GM12891 (cell line): ENCODE measurements around the gene MPP3.

Experiments
- DNase-seq: peaks from one replicate; pipeline ENCODE4 v3.0.0; 2011; ENCODE audit warnings: low spot score; ENCODE audit not compliant: insufficient read length
- FAIRE-seq: peaks from 2 replicates; lab custom pipeline; 2011; peaks lifted over from hg19 to GRCh38; lab: Jason Lieb, UNC
- PAX5 ChIP-seq: IDR thresholded peaks from 2 replicates; pipeline ENCODE4 v1.6.1; 2011; ENCODE audit warnings: low read length, moderate library complexity, mild to moderate bottlenecking; ENCODE audit not compliant: insufficient read depth, severe bottlenecking
- POLR2A ChIP-seq: IDR thresholded peaks from 2 replicates; pipeline ENCODE4 v1.6.1; 2011; ENCODE audit warnings: low read depth, low read length, control low read depth
- POLR2AphosphoS5 ChIP-seq: IDR thresholded peaks from 2 replicates; pipeline ENCODE4 v1.6.1; 2011; ENCODE audit warnings: low read depth, low read length, control low read depth
- POU2F2 ChIP-seq: IDR thresholded peaks from 2 replicates; pipeline ENCODE4 v1.6.1; 2011; ENCODE audit warnings: low read depth, mild to moderate bottlenecking, control low read depth, low read length, moderate library complexity
- SPI1 ChIP-seq: IDR thresholded peaks from 2 replicates; pipeline ENCODE4 v1.6.1; 2011; ENCODE audit warnings: low read depth, low read length, control low read depth
- TAF1 ChIP-seq: IDR thresholded peaks from 2 replicates; pipeline ENCODE4 v1.6.1; 2011; ENCODE audit warnings: low read depth, low read length, control low read depth

The MPP3 gene

DNA sequence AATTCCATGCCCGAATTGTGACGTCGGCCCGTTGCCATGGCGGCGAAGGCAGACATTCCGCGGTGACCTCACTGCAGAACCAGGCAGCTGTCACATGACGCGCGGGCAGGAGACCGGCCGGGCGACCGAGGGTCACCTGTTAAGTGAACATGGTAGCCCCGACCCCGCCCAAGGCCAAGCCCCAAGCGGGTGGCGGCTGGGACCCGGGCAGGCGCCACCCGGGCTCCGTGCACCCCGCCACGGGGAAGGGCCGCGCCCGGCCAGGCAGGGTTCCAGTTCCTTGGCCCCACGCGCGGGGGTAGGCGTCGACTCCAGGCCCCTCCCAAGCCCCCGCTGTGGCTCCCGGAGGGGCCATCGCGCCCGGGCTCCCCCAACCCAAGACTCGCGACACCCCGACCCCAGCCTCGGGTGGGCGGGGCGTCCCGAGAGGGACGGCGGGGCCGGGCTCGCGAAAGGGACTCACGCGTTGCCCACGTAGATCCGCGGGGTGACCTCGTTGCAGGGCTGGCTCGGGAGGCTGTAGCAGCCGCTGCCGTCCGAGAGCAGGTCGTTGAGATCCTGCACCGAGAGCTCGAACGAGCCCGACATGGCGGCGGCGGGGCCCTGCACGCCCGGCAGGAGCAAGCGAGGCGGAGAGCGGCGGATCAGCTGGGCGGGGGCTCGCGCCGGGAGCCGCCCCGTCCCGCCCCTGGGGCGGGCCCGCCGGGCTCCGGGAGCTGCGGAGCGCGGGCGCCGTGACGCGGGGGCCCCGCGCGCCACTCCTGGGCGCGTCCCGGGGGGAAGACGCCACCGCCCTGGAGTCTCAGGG lies 54.4 kb downstream of the MPP3 start, which contains the start of gene DUSP3:
DUSP3 (minus strand) TSS at position 641 of the 808 bp plus-strand sequence; CDS start at position 588, 53 bp downstream.
- FAIRE-seq = peak; percentile 82

GRCh38 chr17:43774304-43775250 lies 58.4 kb downstream of the MPP3 start:
- TF ChIP-seq SPI1 (no peak), TAF1 (no peak), POLR2A (no peak), POU2F2 (no peak), POLR2AphosphoS5 (no peak), PAX5 (no peak)
- FAIRE-seq = no peak
- DNase-seq = no peak

More for the DNA sequence above, 54.4 kb downstream of the MPP3 start, which contains the start of gene DUSP3:
- 0 out of 2 replicates have a peak, but pooled peaks have one; percentile 47 for TF ChIP-seq POLR2A
- no peak for TF ChIP-seq TAF1
- TF ChIP-seq SPI1 = no peak
- peak; percentile 92 for DNase-seq

DNA sequence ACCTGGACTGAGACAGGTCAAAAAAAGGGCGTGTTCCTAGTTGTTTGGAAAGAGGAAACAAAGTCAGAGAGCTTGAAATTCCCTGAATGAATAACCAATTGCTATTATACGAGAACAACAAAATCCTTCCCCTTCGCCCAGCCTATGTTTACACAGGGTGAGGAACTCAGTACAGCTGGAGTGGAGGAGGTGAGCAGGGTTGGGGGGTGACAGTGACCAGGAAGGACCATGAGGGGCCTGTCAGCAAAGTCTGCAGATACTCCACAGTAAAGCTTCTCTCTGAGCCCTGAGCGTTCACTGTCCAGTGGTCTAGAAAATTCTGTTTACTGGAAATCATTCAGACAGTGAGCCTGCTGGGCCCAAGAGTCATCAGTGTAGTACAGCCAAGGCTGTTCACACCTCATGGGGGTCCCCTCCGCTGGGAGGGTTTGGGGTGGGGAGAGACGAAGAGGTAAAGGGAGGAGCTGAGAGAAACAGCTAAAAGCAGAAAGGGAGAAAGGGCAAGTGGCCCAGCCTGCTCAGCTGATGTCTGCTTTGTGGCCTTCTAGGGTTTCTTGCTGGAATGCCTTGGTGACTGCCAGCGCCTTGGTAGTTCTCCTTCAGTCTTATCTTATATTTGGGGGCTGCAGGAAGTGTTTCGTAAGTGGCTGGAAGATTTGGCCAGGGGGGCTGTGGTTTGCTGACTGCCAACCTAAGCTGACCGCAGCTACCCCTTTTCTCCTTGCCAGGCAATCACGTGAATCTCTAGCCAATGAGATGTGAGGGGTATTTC lies 59.9 kb downstream of the MPP3 start:
- no peak for FAIRE-seq
- TF ChIP-seq PAX5 (no peak), POLR2A (no peak), POU2F2 (no peak)
- DNase-seq = no peak

GRCh38 chr17:43771463-43771862 lies 61.5 kb downstream of the MPP3 start:
- DNase-seq = no peak
- TF ChIP-seq POU2F2 (no peak), SPI1 (no peak), POLR2A (no peak), POLR2AphosphoS5 (no peak), PAX5 (no peak), TAF1 (no peak)
- FAIRE-seq = no peak

DNA sequence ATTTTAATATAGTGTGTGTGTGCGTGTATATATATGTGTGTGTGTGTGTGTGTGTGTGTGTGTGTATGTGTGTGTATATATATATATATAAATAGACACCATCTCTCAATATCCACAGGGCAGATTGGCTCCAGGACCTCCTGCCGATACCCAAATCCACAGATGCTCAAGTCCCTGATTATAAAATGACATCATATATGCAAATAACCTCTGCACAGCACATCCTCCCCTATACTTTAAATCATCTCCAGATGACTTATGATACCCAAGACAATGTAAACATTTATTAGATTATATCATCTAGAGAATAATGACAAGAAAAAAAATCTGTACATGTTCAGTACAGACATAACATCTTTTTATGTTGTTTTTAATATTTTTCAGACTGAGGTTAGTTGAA lies 62.0 kb downstream of the MPP3 start:
- TF ChIP-seq POLR2A = no peak
- TF ChIP-seq POU2F2 = no peak
- no peak for DNase-seq
- FAIRE-seq = no peak

- FAIRE-seq = no peak
- TF ChIP-seq TAF1 = no peak
- TF ChIP-seq POLR2A = no peak
- no peak for TF ChIP-seq POLR2AphosphoS5
Observed at GRCh38 chr17:43769859-43770258, 63.1 kb downstream of the MPP3 start.

DNA sequence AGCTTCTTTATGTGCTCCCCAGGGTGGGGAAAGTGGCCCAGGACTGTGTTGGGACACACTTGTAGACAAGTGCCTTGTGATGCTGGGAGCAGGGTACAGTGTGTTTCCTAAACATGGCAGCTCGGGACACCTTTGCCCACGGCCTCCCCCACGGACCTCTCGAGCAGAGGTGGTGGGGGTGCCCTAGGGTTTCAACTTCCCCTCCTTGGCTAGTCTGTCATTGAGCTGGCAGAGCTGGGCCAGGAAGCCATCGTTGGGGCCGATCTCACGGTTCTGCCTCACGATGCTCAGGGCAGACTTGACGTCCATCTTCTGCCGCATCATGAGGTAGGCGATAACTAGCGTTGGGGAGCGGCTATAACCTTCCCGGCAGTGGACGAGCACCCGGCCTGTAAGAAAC lies 63.5 kb downstream of the MPP3 start:
- DNase-seq (no peak), FAIRE-seq (no peak)
- no peak for TF ChIP-seq PAX5
- TF ChIP-seq TAF1 = no peak
- no peak for TF ChIP-seq POLR2A
- TF ChIP-seq POU2F2 = no peak

More at GRCh38 chr17:43769859-43770258, 63.1 kb downstream of the MPP3 start:
- no peak for DNase-seq

DNA sequence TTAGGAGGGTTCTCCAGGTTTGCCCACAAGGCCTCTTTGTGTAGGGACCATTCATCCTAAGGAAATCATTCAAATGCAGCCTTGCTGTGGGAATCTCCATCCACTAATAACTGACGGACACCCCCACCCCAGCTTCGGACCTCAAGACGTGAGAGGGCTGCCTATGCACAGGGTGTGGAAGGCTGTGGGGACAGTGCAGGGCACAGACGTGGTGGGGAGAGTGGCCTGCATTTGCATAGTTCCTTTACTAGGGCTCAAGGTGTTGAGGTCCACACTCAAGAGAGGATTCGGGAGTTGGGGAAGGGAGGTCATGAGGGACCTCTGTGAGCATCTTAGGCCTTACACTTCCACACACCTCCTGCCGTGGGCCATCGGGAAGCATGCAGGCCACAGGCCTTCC lies 64.0 kb downstream of the MPP3 start:
- no peak for DNase-seq
- TF ChIP-seq POLR2AphosphoS5 (no peak), TAF1 (no peak), POLR2A (no peak), PAX5 (no peak), SPI1 (no peak), POU2F2 (no peak)
- FAIRE-seq = no peak

- peak; percentile 82 for FAIRE-seq
- DNase-seq = peak; percentile 43
- no peak for TF ChIP-seq POLR2A
- peak; percentile 66 for TF ChIP-seq SPI1
Observed at GRCh38 chr17:43768382-43768781, 64.6 kb downstream of the MPP3 start.

- TF ChIP-seq PAX5 (no peak), POU2F2 (no peak), POLR2AphosphoS5 (no peak), SPI1 (no peak), POLR2A (no peak), TAF1 (no peak)
- FAIRE-seq (no peak), DNase-seq (no peak)
Observed at GRCh38 chr17:43767713-43768059, 65.3 kb downstream of the MPP3 start.
